ENCODE measurements around the gene ATP13A3. TPM values are rescaled to one million over a fixed set of nuclear protein-coding genes. Genes with fewer than 3 reads are reported as not detected.
A peak's percentile ranks its signal among the peaks of the same experiment; 100 is the strongest.

Gene ATP13A3
- total and polyA plus RNA-seq, 2 experiments from 2014 or later, result 20.0 to 202 TPM

DNA sequence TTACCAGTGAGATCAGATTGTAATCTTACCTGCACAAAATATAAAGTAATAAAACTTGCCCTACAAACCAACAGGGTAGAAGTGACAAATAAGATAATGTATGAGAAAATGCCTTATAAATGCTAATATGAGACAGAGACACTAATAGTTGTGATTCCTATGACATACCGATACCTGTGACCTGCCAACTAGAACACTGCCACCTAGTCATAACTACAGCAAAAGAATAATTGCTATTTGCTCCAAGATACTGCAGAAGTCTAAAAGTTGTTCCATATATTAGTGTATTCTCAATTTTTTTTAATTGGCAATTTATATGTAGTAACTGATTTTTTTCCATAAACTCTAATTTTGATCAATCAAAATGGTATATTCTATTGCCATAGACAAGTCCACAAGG, 62.4 kb downstream of the ATP13A3 start:
- H3K79me2 ChIP-seq (replicated peaks; ENCODE audit: insufficient read depth), result no peaks in the 10 kb centered on the region
- H4K20me1 ChIP-seq (replicated peaks; ENCODE audit: insufficient read depth), result peaks cover 8% of the 10 kb centered on the region; the same call in 1 of the 2 replicates
- Mint-ChIP-seq H3K27me3 (ENCODE audit: insufficient read depth, low read depth, poor library complexity) (no peaks in the 10 kb centered on the region), H3K36me3 (ENCODE audit: low read depth) (peaks cover 44% of the 10 kb centered on the region), H3K9me3 (no peaks in the 10 kb centered on the region), H3K4me3 (no peak overlapping the region), H3K4me1 (no peaks in the 10 kb centered on the region), H3K27ac (no peak overlapping the region)
- no peaks in the 10 kb centered on the region for H3F3A ChIP-seq (replicated peaks; ENCODE audit: low read depth)
- TF ChIP-seq, protein P1, sequence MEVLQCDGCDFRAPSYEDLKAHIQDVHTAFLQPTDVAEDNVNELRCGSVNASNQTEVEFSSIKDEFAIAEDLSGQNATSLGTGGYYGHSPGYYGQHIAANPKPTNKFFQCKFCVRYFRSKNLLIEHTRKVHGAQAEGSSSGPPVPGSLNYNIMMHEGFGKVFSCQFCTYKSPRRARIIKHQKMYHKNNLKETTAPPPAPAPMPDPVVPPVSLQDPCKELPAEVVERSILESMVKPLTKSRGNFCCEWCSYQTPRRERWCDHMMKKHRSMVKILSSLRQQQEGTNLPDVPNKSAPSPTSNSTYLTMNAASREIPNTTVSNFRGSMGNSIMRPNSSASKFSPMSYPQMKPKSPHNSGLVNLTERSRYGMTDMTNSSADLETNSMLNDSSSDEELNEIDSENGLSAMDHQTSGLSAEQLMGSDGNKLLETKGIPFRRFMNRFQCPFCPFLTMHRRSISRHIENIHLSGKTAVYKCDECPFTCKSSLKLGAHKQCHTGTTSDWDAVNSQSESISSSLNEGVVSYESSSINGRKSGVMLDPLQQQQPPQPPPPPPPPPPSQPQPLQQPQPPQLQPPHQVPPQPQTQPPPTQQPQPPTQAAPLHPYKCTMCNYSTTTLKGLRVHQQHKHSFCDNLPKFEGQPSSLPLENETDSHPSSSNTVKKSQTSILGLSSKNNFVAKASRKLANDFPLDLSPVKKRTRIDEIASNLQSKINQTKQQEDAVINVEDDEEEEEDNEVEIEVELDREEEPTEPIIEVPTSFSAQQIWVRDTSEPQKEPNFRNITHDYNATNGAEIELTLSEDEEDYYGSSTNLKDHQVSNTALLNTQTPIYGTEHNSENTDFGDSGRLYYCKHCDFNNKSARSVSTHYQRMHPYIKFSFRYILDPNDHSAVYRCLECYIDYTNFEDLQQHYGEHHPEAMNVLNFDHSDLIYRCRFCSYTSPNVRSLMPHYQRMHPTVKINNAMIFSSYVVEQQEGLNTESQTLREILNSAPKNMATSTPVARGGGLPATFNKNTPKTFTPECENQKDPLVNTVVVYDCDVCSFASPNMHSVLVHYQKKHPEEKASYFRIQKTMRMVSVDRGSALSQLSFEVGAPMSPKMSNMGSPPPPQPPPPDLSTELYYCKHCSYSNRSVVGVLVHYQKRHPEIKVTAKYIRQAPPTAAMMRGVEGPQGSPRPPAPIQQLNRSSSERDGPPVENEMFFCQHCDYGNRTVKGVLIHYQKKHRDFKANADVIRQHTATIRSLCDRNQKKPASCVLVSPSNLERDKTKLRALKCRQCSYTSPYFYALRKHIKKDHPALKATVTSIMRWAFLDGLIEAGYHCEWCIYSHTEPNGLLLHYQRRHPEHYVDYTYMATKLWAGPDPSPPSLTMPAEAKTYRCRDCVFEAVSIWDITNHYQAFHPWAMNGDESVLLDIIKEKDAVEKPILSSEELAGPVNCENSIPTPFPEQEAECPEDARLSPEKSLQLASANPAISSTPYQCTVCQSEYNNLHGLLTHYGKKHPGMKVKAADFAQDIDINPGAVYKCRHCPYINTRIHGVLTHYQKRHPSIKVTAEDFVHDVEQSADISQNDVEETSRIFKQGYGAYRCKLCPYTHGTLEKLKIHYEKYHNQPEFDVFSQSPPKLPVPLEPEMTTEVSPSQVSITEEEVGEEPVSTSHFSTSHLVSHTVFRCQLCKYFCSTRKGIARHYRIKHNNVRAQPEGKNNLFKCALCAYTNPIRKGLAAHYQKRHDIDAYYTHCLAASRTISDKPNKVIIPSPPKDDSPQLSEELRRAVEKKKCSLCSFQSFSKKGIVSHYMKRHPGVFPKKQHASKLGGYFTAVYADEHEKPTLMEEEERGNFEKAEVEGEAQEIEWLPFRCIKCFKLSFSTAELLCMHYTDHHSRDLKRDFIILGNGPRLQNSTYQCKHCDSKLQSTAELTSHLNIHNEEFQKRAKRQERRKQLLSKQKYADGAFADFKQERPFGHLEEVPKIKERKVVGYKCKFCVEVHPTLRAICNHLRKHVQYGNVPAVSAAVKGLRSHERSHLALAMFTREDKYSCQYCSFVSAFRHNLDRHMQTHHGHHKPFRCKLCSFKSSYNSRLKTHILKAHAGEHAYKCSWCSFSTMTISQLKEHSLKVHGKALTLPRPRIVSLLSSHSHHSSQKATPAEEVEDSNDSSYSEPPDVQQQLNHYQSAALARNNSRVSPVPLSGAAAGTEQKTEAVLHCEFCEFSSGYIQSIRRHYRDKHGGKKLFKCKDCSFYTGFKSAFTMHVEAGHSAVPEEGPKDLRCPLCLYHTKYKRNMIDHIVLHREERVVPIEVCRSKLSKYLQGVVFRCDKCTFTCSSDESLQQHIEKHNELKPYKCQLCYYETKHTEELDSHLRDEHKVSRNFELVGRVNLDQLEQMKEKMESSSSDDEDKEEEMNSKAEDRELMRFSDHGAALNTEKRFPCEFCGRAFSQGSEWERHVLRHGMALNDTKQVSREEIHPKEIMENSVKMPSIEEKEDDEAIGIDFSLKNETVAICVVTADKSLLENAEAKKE (CRISPR knock-in tag; IDR thresholded peaks at IDR 0.05), result no peak
- TF ChIP-seq, protein P2, sequence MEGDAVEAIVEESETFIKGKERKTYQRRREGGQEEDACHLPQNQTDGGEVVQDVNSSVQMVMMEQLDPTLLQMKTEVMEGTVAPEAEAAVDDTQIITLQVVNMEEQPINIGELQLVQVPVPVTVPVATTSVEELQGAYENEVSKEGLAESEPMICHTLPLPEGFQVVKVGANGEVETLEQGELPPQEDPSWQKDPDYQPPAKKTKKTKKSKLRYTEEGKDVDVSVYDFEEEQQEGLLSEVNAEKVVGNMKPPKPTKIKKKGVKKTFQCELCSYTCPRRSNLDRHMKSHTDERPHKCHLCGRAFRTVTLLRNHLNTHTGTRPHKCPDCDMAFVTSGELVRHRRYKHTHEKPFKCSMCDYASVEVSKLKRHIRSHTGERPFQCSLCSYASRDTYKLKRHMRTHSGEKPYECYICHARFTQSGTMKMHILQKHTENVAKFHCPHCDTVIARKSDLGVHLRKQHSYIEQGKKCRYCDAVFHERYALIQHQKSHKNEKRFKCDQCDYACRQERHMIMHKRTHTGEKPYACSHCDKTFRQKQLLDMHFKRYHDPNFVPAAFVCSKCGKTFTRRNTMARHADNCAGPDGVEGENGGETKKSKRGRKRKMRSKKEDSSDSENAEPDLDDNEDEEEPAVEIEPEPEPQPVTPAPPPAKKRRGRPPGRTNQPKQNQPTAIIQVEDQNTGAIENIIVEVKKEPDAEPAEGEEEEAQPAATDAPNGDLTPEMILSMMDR (conservative IDR thresholded peaks at IDR 0.05; ENCODE audit: low read depth in 2 of 2), result 0 out of 4 replicates have a peak, but pooled peaks of 1 of the 2 experiments have one; percentile 10
- H3K4me3 ChIP-seq, result no peak overlapping the region
- H3K27me3 ChIP-seq (ENCODE audit: insufficient read depth), result no peaks in the 10 kb centered on the region
- ATAC-seq (no peak), DNase-seq (ENCODE audit: low spot score) (no peak)
- H3K4me2 ChIP-seq, result no peak overlapping the region
- no peaks in the 10 kb centered on the region for H3K4me1 ChIP-seq (ENCODE audit: insufficient read depth)
- no peak overlapping the region for H3K27ac ChIP-seq (ENCODE audit: low read depth)
- H3K9me2 ChIP-seq (ENCODE audit: insufficient read depth), result no peaks in the 10 kb centered on the region
- peaks cover 25% of the 10 kb centered on the region for H3K36me3 ChIP-seq (ENCODE audit: insufficient read depth)
- H2AFZ ChIP-seq, result no peak overlapping the region

DNA sequence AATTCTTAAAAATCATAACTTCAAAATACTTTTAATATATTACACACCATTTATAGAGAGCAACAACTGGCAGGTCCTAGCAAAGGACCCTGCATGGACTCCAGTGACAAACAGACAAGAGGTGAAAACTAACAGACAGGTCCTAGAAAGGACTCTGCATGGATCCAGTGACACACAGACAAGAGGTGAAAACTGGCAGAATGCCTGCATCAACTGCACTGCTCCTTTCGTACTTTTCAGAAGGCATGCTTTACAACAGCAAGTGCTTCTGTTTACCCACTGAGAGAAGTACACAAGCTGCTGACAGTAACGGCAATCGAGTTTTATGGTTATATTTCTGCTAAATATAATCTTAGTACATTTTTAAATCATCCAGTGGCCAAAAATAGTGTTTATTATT, 63.5 kb downstream of the ATP13A3 start:
- Mint-ChIP-seq H3K4me3 (no peak overlapping the region), H3K27me3 (ENCODE audit: insufficient read depth, low read depth, poor library complexity) (no peaks in the 10 kb centered on the region), H3K4me1 (no peaks in the 10 kb centered on the region), H3K27ac (no peak overlapping the region), H3K9me3 (no peaks in the 10 kb centered on the region), H3K36me3 (ENCODE audit: low read depth) (peaks cover 42% of the 10 kb centered on the region)
- no peak overlapping the region for H3K4me2 ChIP-seq
- no peak for DNase-seq (ENCODE audit: low spot score)
- no peak for ATAC-seq
- H3K27me3 ChIP-seq (ENCODE audit: insufficient read depth), result no peaks in the 10 kb centered on the region
- no peaks in the 10 kb centered on the region for H3F3A ChIP-seq (replicated peaks; ENCODE audit: low read depth)
- no peaks in the 10 kb centered on the region for H3K9me2 ChIP-seq (ENCODE audit: insufficient read depth)
- H2AFZ ChIP-seq, result no peak overlapping the region
- peaks cover 8% of the 10 kb centered on the region; the same call in 1 of the 2 replicates for H4K20me1 ChIP-seq (replicated peaks; ENCODE audit: insufficient read depth)
- H3K4me3 ChIP-seq, result no peak overlapping the region
- H3K36me3 ChIP-seq (ENCODE audit: insufficient read depth), result peaks cover 26% of the 10 kb centered on the region
- TF ChIP-seq, protein P2 (conservative IDR thresholded peaks at IDR 0.05; ENCODE audit: low read depth in 2 of 2), result no peak
- no peaks in the 10 kb centered on the region for H3K79me2 ChIP-seq (replicated peaks; ENCODE audit: insufficient read depth)
- no peaks in the 10 kb centered on the region for H3K4me1 ChIP-seq (ENCODE audit: insufficient read depth)
- no peak overlapping the region for H3K27ac ChIP-seq (ENCODE audit: low read depth)
